ENCODE data around the gene HDAC9. TPM values are rescaled to one million over a fixed set of nuclear protein-coding genes. Genes with fewer than 3 reads are reported as not detected.

HDAC9 gene
- total RNA-seq, 1 experiment from 2014 or later: 4.3 TPM

DNA sequence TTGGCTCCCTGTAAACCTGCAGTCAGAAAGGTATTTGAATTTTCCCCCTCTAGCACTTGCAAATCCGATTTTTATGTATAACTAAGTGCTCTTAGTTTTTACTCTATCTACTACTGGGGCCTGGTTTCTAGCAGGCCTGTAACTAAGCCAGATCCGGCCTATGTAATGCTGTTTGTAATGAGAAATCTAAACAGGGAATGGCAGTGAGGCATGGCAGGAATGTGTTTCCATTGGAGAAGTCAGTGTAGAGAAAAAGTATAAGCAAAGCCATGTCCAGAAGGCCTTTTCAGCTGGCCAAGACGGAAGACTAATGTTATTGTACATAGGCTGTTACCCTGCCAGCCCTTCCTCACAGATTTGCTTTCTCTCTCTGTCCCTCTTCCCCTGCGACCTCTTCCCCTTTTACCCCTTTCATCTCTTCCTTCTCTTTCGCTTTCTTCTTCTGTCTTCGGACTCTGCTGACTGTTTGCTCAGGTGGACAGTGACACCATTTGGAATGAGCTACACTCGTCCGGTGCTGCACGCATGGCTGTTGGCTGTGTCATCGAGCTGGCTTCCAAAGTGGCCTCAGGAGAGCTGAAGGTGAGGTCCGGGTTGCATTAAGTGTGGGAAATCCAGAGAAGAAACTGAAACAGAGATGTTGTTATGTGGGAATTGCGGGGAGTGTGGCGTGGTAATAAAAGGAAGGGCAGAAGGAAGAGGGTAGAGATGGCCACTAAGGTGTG is 297.5 kb downstream of the HDAC9 start:
- Histone ChIP-seq H3K79me2 (ENCODE audit: insufficient read depth, low read length) (no peaks in the 10 kb centered on the region), H4K20me1 (ENCODE audit: insufficient read depth) (no peaks in the 10 kb centered on the region), H3K27me3 (ENCODE audit: insufficient read depth, low read length) (no peaks in the 10 kb centered on the region), H3K4me3 (replicated peaks in 1 of 2; ENCODE audit: low read depth in 1 of 2, low read length in 2 of 2) (no peak overlapping the region), H3K36me3 (ENCODE audit: control insufficient read depth in 1 of 2, insufficient read depth in 2 of 2, low read length in 2 of 2) (no peaks in the 10 kb centered on the region), H3K4me2 (ENCODE audit: low read length) (no peak overlapping the region), H2AFZ (ENCODE audit: low read depth, low read length, poor library complexity, severe bottlenecking) (no peak overlapping the region), H3K9me2 (ENCODE audit: insufficient read depth) (no peaks in the 10 kb centered on the region), H3K9me3 (ENCODE audit: control insufficient read depth in 1 of 2, insufficient read depth in 1 of 2, low read depth in 1 of 2, low read length in 2 of 2) (no peaks in the 10 kb centered on the region), H3K27ac (ENCODE audit: low read depth, low read length) (no peak overlapping the region), H3K9ac (ENCODE audit: low read length) (no peak overlapping the region), H3K4me1 (ENCODE audit: control insufficient read depth in 1 of 2, insufficient read depth in 2 of 2, low read length in 2 of 2) (no peaks in the 10 kb centered on the region)
- no TSS peak for BruUV-seq (replicated peaks)
- intact Hi-C loops (cut with micrococcal nuclease): no loop called here
- no peak for TF ChIP-seq CBX3 (IDR thresholded peaks at IDR 0.05; ENCODE audit: low read depth)
- no peak for TF ChIP-seq ELF1 (IDR thresholded peaks at IDR 0.05; ENCODE audit: borderline replicate concordance, low read depth)
- TF ChIP-seq, protein P1, sequence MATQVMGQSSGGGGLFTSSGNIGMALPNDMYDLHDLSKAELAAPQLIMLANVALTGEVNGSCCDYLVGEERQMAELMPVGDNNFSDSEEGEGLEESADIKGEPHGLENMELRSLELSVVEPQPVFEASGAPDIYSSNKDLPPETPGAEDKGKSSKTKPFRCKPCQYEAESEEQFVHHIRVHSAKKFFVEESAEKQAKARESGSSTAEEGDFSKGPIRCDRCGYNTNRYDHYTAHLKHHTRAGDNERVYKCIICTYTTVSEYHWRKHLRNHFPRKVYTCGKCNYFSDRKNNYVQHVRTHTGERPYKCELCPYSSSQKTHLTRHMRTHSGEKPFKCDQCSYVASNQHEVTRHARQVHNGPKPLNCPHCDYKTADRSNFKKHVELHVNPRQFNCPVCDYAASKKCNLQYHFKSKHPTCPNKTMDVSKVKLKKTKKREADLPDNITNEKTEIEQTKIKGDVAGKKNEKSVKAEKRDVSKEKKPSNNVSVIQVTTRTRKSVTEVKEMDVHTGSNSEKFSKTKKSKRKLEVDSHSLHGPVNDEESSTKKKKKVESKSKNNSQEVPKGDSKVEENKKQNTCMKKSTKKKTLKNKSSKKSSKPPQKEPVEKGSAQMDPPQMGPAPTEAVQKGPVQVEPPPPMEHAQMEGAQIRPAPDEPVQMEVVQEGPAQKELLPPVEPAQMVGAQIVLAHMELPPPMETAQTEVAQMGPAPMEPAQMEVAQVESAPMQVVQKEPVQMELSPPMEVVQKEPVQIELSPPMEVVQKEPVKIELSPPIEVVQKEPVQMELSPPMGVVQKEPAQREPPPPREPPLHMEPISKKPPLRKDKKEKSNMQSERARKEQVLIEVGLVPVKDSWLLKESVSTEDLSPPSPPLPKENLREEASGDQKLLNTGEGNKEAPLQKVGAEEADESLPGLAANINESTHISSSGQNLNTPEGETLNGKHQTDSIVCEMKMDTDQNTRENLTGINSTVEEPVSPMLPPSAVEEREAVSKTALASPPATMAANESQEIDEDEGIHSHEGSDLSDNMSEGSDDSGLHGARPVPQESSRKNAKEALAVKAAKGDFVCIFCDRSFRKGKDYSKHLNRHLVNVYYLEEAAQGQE (IDR thresholded peaks at IDR 0.05; ENCODE audit: low read depth): no peak
- TF ChIP-seq SP1 (IDR thresholded peaks at IDR 0.05; ENCODE audit: low read depth): no peak
- no peak for TF ChIP-seq EGR1 (IDR thresholded peaks at IDR 0.05; ENCODE audit: low read depth)
- no peak for TF ChIP-seq EZH2 (IDR thresholded peaks at IDR 0.05)
- no peak for TF ChIP-seq RAD21 (IDR thresholded peaks at IDR 0.05; ENCODE audit: low read depth)
- no peak for TF ChIP-seq POLR2AphosphoS5 (IDR thresholded peaks at IDR 0.05; ENCODE audit: low read depth, low read length)
- TF ChIP-seq CEBPB (IDR thresholded peaks at IDR 0.05; ENCODE audit: low read depth): no peak
- TF ChIP-seq ZNF274 (IDR thresholded peaks at IDR 0.05; ENCODE audit: low read depth, low read length): no peak
- TF ChIP-seq, protein P2, sequence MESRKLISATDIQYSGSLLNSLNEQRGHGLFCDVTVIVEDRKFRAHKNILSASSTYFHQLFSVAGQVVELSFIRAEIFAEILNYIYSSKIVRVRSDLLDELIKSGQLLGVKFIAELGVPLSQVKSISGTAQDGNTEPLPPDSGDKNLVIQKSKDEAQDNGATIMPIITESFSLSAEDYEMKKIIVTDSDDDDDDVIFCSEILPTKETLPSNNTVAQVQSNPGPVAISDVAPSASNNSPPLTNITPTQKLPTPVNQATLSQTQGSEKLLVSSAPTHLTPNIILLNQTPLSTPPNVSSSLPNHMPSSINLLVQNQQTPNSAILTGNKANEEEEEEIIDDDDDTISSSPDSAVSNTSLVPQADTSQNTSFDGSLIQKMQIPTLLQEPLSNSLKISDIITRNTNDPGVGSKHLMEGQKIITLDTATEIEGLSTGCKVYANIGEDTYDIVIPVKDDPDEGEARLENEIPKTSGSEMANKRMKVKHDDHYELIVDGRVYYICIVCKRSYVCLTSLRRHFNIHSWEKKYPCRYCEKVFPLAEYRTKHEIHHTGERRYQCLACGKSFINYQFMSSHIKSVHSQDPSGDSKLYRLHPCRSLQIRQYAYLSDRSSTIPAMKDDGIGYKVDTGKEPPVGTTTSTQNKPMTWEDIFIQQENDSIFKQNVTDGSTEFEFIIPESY (IDR thresholded peaks at IDR 0.05; ENCODE audit: extremely low read depth, insufficient replicate concordance, low read length): no peak
- DNase-seq (ENCODE audit: low read depth, low spot score) (no peak), ATAC-seq (no peak)
- POLR2A ChIA-PET: no interaction called here
- CTCF ChIA-PET: no interaction called here
- RAD21 ChIA-PET (ENCODE audit: low non-redundant PET in 1 of 2, low total read pairs in 2 of 2, uncharacterized antibody in 2 of 2, unreplicated experiment in 2 of 2): no interaction called here
